Type B pancreatic cell (in vitro differentiated cells): ENCODE data around the gene EHBP1L1. TPM values are rescaled to one million over a fixed set of nuclear protein-coding genes. Genes with fewer than 3 reads are reported as not detected.

Experiments used
- DNase-seq: peaks from one replicate; pipeline ENCODE4 v3.0.0; 2021; ENCODE audit warnings: mixed read lengths; ENCODE audit not compliant: unreplicated experiment; ENCODE audit errors: extremely low spot score
- H3K27ac Mint-ChIP-seq: 2 replicates; pipeline ENCODE4 v1.8.0; 2021; ENCODE audit warnings: mild to moderate bottlenecking, mixed read lengths
- H3K27me3 Mint-ChIP-seq: 2 replicates; pipeline ENCODE4 v1.8.0; 2021; ENCODE audit warnings: mixed read lengths
- H3K36me3 Mint-ChIP-seq: 2 replicates; pipeline ENCODE4 v1.8.0; 2021; ENCODE audit warnings: mixed read lengths
- H3K4me1 Mint-ChIP-seq: one replicate; pipeline ENCODE4 v1.8.0; 2021; ENCODE audit warnings: mixed read lengths; ENCODE audit not compliant: unreplicated experiment
- H3K4me3 Mint-ChIP-seq: 2 replicates; pipeline ENCODE4 v1.8.0; 2021; ENCODE audit warnings: mild to moderate bottlenecking, mixed read lengths
- H3K9me3 Mint-ChIP-seq: 2 replicates; pipeline ENCODE4 v1.8.0; 2021; ENCODE audit warnings: mixed read lengths
- CTCF ChIP-seq: fragments of 200-600 bp; sonication (generic); conservative IDR thresholded peaks from 2 replicates; pipeline ENCODE4 v1.5.0; 2021; ENCODE audit warnings: antibody characterized with exemption, mild to moderate bottlenecking
- total RNA-seq: library from RNA; stranded (reverse); gene quantifications from 2 replicates; pipeline ENCODE4 v1.2.1, GENCODE V29; 2021; ENCODE audit warnings: low replicate concordance

Gene EHBP1L1
- total RNA-seq, 1 donor from 2014 or later: 14.7 TPM

- Mint-ChIP-seq H3K4me3 (peak overlapping the region; percentile 45), H3K27me3 (peaks cover 4% of the 10 kb centered on the region), H3K36me3 (peaks cover 10% of the 10 kb centered on the region), H3K9me3 (no peaks in the 10 kb centered on the region), H3K27ac (no peak overlapping the region), H3K4me1 (peaks cover 12% of the 10 kb centered on the region)
- DNase-seq: no peak
- no peak for TF ChIP-seq CTCF
Observed at GRCh38 chr11:65538232-65538914, 37.5 kb upstream of the EHBP1L1 start.

- H3K4me1 Mint-ChIP-seq: peaks cover 16% of the 10 kb centered on the region
- H3K9me3 Mint-ChIP-seq: no peaks in the 10 kb centered on the region
- no peak overlapping the region for H3K27ac Mint-ChIP-seq
- no peak overlapping the region for H3K4me3 Mint-ChIP-seq
- peaks cover 4% of the 10 kb centered on the region for H3K27me3 Mint-ChIP-seq
- no peak for TF ChIP-seq CTCF
- peaks cover 10% of the 10 kb centered on the region for H3K36me3 Mint-ChIP-seq
- no peak for DNase-seq
Observed at GRCh38 chr11:65538915-65539743, 36.7 kb upstream of the EHBP1L1 start.

GRCh38 chr11:65539744-65540289 is 36.0 kb upstream of the EHBP1L1 start:
- Mint-ChIP-seq H3K4me1 (peaks cover 20% of the 10 kb centered on the region), H3K27ac (peak overlapping the region; percentile 72), H3K9me3 (no peaks in the 10 kb centered on the region), H3K4me3 (peak overlapping the region; percentile 84), H3K27me3 (peaks cover 4% of the 10 kb centered on the region), H3K36me3 (peaks cover 7% of the 10 kb centered on the region)
- no peak for TF ChIP-seq CTCF
- no peak for DNase-seq

GRCh38 chr11:65540290-65541092 is 35.4 kb upstream of the EHBP1L1 start:
- Mint-ChIP-seq H3K27me3 (peaks cover 8% of the 10 kb centered on the region), H3K36me3 (peaks cover 12% of the 10 kb centered on the region), H3K4me1 (peaks cover 27% of the 10 kb centered on the region), H3K4me3 (peak overlapping the region; percentile 84), H3K27ac (peak overlapping the region; percentile 72), H3K9me3 (no peaks in the 10 kb centered on the region)
- DNase-seq: peak; percentile 94
- TF ChIP-seq CTCF: peak; percentile 83
